HG02678 (cell line): ENCODE results near the gene CTDSPL.
A peak's percentile ranks its signal among the peaks of the same experiment; 100 is the strongest.
"Not testable (repeated sequence)": the region's sequence is repeated elsewhere in the genome, so short reads cannot be mapped to it uniquely, and the experiment has no call there.

Source experiments
- ATAC-seq: cut with Tn5 transposase; IDR thresholded peaks from one replicate; pipeline ENCODE4 v1.9.1; 2021; ENCODE audit warnings: mild to moderate bottlenecking, moderate library complexity; ENCODE audit not compliant: unreplicated experiment

Gene CTDSPL

DNA sequence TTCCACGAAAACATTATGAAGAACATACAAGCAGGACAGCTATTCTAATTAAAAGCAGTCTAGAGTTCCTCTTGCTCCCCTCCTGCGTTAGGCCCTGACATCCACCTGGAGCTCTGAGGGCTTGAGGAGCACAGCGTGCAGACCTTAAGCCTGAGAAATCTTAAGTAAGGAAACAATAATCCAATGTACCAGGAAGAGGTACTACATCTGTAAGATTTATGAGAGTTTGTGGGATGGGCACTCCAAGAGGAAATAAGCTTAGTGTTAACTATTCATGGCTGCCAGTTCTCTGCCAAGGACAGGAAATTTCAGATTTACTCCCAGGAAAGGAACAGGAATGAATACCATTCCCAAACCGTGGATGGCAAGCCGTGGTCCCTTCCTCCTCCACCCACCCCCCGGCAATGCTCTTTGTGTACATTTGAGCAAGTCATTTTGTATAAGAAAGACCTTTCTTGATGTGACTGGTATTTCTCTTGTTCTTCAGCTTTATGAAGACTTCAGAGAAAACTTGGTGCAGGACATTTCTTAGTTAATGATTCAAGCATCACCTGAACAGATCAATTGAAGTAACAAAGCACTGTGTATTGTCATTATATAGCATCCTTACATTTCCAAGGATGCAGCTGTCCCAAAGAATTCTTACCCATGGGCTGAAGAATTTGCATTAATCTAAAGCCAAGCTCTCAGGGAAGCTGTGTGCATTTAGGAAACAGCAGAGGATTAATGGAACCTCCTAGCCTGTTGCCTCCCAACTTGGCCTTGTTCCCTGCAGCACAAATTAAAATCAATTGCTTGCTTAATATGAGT, 100.1 kb downstream of the CTDSPL start:
- no peak for ATAC-seq

DNA sequence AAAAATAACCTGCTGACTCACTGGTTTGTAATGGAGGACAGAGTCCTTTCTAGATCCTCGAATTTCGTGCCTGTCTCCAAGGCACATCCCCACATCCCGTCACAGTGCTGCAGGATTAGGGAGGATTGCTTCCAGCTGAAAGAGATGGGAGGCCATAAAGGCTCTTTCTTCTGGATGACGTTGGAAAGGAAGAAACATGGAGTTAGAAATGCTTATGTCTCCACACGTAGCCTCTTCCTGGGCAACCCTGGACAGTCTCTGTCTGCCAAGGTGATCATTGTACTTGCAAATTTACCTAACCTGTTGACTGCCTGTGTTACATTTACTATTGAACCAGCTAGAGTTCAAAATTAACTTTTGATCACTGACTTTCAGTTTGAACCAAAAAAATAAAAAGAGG, 101.3 kb downstream of the CTDSPL start:
- ATAC-seq = no peak

DNA sequence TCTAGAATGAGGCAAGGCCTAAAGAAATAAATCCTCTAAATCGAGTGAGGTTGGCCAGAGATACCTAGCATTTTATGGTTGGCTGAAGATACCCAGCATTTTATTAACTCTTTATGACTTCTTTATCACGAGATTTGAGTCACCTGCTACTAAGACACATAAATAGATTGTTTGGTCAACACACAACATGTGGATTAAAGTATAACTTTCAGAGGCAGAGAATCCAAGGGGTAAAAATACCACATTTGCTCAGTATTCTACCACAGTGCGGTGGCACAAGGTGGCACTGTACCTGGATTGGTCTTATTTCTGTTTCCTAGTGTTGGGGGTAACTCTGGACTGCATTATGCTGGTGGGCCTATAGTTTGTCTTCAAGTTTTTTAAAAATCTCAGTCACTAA, 102.0 kb downstream of the CTDSPL start:
- no peak for ATAC-seq

- no peak for ATAC-seq
These were observed 102.5 kb downstream of the CTDSPL start for GRCh38 chr3:37964146-37964545.

GRCh38 chr3:37964716-37965115, 103.0 kb downstream of the CTDSPL start:
- no peak for ATAC-seq

- peak; percentile 76 for ATAC-seq
These were observed 105.7 kb downstream of the CTDSPL start for GRCh38 chr3:37967260-37967881.

- ATAC-seq = no peak
These were observed 106.5 kb downstream of the CTDSPL start for GRCh38 chr3:37968199-37968598.

DNA sequence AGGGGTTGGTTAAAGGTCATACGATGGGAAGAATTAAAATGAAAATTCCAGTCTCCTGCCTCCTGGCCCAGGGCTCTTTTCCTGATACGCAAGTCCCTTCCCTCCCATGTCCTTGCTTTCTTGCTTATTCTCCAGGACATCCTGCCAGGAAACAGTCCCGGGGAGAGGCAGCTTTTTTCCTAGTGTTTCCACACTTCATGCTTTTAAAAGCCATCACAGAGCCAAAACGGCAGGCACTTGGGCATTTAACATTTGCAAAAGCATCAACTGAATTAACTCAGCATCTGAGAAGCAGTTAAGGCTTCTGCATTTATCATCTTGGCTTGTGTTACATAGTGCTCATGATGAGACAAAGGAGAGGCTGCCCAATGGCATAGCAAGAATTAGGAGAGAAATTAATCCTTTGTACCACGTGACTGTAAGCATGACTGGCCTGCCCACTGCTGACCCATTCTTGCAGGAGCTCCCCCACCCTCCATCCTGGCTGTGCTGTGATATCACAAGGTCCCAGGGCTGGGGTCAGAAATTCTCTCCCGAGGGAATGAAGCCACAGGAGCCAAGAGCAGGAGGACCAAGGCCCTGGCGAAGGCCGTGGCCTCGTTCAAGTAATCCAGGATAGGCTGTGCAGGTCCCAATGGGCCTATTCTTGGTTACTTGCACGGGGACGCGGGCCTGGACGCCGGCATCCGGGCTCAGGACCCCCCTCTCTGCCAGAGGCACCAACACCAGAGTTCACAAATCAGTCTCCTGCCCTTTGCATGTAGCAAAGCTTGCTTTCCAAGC, 107.3 kb downstream of the CTDSPL start:
- ATAC-seq = no peak

DNA sequence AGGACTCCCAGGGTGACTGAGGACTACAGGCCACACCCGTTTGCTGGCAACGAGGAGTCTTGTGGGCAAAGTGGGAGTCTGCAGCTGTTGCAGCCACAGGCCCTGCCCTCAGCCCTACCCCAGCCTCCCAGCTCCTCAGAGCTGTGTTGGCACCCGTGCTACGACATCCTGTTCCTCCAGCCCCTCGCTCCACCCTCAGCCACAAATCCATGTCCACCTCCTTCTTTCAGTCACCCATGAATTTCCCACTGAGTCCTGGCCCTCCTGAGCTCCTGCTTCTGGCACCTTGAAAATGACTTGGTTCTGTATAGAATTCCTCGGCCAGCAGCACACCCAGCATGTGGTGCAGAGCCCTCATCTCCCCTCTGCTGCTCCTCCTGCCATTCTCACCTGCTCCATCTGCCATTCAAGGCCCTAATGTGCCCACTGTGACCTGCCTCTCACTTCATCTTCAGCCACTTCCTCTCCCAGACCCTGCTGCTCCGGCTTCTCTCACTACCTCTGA, 108.0 kb downstream of the CTDSPL start:
- no peak for ATAC-seq

GRCh38 chr3:37970802-37971201, 109.1 kb downstream of the CTDSPL start:
- no peak for ATAC-seq

GRCh38 chr3:37971467-37971866, 109.8 kb downstream of the CTDSPL start:
- ATAC-seq = no peak

DNA sequence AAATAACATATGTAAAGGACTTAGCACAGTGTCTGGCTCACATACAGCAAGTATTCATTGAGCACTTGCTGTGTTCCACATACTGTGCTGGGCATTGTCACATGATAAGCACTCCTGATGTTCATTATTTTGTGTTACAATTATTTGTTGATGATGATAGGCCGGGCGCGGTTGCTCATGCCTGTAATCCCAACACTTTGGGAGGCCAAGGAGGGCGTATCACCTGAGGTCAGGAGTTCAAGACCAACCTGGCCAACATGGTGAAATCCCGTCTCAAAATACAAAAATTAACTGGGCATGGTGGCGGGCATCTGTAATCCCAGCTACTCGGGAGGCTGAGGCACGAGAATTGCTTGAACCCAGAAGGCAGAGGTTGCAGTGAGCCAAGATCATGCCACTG, 110.4 kb downstream of the CTDSPL start:
- ATAC-seq = not testable (repeated sequence)

GRCh38 chr3:37973246-37974054, 111.8 kb downstream of the CTDSPL start:
- ATAC-seq = no peak

DNA sequence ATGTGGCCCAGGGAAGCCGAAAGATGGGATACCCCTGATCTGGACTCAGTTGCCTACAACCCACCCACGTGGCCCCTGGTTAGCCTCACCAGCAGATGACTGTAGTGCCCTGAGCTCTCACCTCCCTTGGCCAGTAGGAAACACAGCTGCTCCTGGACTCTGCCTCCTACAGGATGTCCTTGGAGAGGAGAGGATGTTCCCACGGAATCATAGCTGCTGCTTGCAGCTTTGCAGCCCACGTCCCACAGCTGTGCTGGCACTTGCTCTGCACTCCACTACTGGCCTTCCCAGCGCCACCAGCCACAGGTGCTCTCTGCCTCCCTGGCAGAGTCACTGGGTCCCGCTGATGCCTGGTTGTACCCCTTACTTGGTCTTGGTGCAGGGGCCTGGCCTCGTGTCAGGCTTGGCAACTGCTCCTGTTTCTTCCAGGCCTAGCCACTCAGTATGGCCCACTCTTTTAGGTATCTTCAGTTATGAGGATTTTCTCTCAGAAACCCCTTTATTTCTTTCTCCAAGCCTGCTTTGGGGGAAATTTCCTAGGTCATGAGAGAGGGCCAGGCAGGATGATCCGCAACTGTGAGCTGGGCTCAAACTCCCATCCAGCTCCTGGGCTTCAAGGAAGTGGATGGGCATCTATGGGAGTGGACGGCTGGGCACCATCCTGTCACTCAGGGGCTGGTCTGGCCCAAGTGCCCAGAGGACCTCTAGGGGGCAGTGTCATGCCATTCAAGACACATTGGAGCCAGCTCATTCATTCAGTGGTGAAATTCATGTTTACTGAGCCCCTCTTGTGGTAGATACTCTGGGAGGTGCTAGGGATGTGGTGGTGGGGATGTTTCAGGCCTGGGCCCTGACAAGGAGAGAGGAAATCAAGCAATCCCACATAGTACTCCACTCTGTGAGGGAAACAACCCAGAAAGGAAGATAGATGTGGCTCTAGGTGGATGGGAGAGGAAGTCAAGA, 112.7 kb downstream of the CTDSPL start:
- ATAC-seq = peak; percentile 87

- no peak for ATAC-seq
These were observed 118.1 kb downstream of the CTDSPL start for GRCh38 chr3:37979541-37980461.

DNA sequence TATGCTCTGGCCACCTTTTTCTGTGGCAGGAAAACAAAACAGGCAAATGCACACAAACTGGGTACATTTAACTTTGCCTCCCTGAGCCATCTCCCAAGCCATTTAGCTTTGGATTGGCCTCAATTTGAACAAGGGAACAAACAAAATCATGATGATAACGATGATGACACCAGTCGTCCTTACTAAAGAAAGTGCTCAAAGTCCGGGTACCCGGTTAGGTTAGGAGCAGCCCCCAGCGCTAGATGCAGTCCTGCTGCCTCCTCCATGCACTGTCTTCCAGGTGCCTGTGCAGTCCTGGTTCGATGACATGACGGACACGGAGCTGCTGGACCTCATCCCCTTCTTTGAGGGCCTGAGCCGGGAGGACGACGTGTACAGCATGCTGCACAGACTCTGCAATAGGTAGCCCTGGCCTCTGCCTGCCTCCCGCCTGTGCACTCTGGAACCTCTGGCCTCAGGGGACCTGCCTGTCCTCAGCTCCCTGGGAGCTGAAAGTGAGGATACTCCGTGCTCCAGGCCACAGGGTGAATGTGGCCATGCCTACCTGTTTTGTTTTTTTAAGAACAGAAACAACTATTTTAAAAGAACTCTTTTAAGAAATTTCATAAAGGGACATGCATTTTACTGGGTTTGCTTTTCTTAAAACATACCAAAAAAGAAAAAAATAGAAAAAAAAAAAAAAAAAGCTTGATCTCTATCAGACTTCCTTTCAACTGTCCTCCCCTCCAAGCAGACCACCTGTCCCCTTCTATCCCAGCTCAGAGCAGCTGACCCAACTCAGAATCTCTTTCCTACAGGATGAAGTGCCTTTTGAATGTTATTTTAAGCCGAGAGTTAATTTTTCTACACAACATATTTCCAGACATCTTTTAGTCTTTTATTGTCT, 119.0 kb downstream of the CTDSPL start:
- no peak for ATAC-seq

GRCh38 chr3:37981348-37981664, 119.6 kb downstream of the CTDSPL start:
- ATAC-seq = no peak

DNA sequence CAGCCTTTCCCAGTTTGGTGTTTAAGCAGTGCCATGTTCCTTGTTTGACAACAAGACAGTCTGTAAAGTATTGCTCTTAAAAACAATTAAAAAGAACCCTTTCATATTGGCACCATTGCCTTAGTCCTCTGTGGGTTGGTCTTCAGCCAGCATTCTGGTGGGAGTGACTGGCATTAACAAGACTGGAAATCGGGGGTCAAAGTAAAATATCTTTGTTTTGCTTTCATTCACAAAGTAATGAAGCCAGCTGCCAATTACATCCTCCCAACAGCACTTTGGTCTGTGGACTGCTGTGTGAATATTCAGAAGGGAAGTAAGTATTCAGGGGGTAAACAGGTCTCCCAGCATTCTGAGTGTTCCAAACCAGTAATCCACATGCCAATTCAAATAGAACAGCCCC, 120.7 kb downstream of the CTDSPL start:
- no peak for ATAC-seq
